Pancreas (tissue), 10 donors: ENCODE measurements around the gene SDCBP2. TPM values are rescaled to one million over a fixed set of nuclear protein-coding genes. Genes with fewer than 3 reads are reported as not detected.
A peak's percentile ranks its signal among the peaks of the same experiment; 100 is the strongest.

ENCODE experiments used
- ATAC-seq, 4 donors: fragments of 200-7000 bp; cut with Tn5 transposase; one replicate each; pipeline versions ENCODE4 v1.8.0 to v1.9.1; 2020; ENCODE audit warnings: mild to moderate bottlenecking in 4 of 4, moderate library complexity in 4 of 4
- DNase-seq, 6 donors: peaks; one replicate each; pipeline ENCODE4 v3.0.0-alpha.2; 2020
- FAIRE-seq: peaks from 2 replicates; lab custom pipeline; 2012; peaks lifted over from hg19 to GRCh38; lab: Jason Lieb, UNC
- H3K27ac ChIP-seq, 4 donors: fragments of 200-600 bp; sonication (generic); 1 replicate in 3 of 4; 2 replicates in 1 of 4; pipeline versions ENCODE4 v1.5.0 to v1.8.0; 2020
- H3K27me3 ChIP-seq, 4 donors: fragments of 200-600 bp; one replicate each; pipeline ENCODE4 v1.8.0; 2021
- H3K36me3 ChIP-seq, 3 donors: fragments of 200-600 bp; sonication (generic) in 1 of 3; one replicate each; pipeline versions ENCODE4 v1.5.0 to v1.8.0; 2020 to 2021
- H3K4me1 ChIP-seq, 3 donors: fragments of 200-600 bp; one replicate each; pipeline ENCODE4 v1.8.0; 2021
- H3K4me3 ChIP-seq, 4 donors: fragments of 200-600 bp; sonication (generic) in 2 of 4; one replicate each; pipeline versions ENCODE4 v1.5.0 to v1.8.0; 2020 to 2021
- H3K9me3 ChIP-seq, 4 donors: fragments of 200-600 bp; one replicate each; pipeline ENCODE4 v1.8.0; 2021
- WGBS, 2 donors: extraction: QIAGEN DNeasy Blood & Tissue Kit; methylation state at CpG; one replicate each; pipeline ENCODE4 v1.1.7; 2013; 5-methylcytosine and 5-hydroxymethylcytosine counted together
- intact Hi-C, 3 donors: fragments of 100-400 bp; cut with DNase I; formaldehyde crosslinking; loops; one replicate each; pipeline versions ENCODE4 v1.11.1 to v1.14.2; 2022
- polyA plus RNA-seq, 2 donors: library from polyadenylated mRNA; stranded (reverse); fragments of 200-250 nt; gene quantifications; one replicate each; pipeline ENCODE4 v1.2.3, GENCODE V29; 2013
- total RNA-seq, 6 donors: library from RNA; stranded (reverse); fragmentation: NEBNext Ultra II Directional in 4 of 6; extraction: Animal tissue kit (Norgen Biotek cat#: 25700) in 4 of 6; gene quantifications; one replicate each; pipeline versions ENCODE4 v1.2.1 to v1.2.4, GENCODE V29; 2021 to 2023
- TF ChIP-seq, protein P1 (sequence below), 4 donors: fragments of 200-600 bp; sonication (generic) in 3 of 4; IDR thresholded peaks; one replicate each; pipeline versions ENCODE4 v1.5.0 to v1.8.0; 2021; ENCODE audit warnings: antibody characterized with exemption in 4 of 4
- donor health status: healthy with polysubstance abuse.
- donor health status: DM: no; HTN: no; CAD: no; lungs with moderate emphysema.
- donor health status: DM: no; HTN: no; CAD: no.
- donor health status: control.
- donor health status: control.
- donor health status: Bipolar disorder and iron deficiency.
- donor health status: DM: yes; HTN: yes; CAD: no.
- donor health status: DM: no; HTN: no; CAD: no.
- donor health status: DM: no; HTN: no; CAD: no.
- donor health status: DM: yes; HTN: yes; CAD: no.

The SDCBP2 gene, protein sequence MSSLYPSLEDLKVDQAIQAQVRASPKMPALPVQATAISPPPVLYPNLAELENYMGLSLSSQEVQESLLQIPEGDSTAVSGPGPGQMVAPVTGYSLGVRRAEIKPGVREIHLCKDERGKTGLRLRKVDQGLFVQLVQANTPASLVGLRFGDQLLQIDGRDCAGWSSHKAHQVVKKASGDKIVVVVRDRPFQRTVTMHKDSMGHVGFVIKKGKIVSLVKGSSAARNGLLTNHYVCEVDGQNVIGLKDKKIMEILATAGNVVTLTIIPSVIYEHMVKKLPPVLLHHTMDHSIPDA
- total RNA-seq (10 to 100 TPM in 3 of 6 donors, 1 to 10 TPM in 3; 4.7 to 14.8 (median 9.3) TPM), polyA plus RNA-seq (10 to 100 TPM; 13.8 to 23.8 TPM)

DNA sequence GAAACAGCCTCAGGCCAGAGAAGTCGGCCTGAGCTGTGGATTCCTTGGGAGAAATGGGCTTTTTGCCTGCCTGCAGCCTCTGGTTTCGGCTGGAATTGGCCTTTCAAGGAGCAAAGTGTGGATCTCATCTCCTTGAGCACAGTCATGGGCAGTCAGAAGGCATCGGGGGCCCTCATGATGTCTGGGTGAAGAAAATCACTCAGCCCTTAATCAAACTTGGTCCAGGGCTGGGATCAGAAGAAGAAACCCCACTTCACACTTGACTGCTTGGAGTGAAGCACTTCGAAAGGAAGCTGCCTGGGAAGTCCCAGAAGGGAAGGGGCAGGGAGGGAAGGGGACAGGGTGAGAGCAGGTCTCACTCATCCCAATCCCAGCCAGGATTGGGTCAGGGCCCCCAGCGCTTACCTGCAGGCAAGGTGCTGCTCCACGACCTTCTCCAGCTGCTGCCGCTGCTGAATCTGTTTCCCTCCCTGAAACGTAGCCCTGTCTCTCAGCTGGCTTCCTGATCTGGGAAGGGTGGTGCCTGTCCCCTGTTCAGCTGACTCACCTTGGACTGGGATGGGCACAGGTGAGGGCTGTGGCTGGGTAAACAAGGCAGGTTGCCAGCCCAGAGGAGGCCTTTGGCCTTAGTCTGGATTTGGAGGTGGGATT, at the start of gene SDCBP2:
Gene SDCBP2 (minus strand): TSS at position 460 of the 651 bp plus-strand sequence. CDS start 8,723 bp downstream, outside the sequence.
- Histone ChIP-seq H3K36me3 (no peaks in the 10 kb centered on the region), H3K4me1 (peaks cover 30 to 42% (median 42%) of the 10 kb centered on the region in 3 donors), H3K27me3 (no peaks in the 10 kb centered on the region), H3K4me3 (peak within 1 kb of the TSS in 2 of 4 donors; percentile 28 to 30), H3K27ac (peak within 1 kb of the TSS; percentile 58 to 97 (median 90)), H3K9me3 (no peaks in the 10 kb centered on the region)
- WGBS, 2 donors = 27 to 34% methylated on average over 8 of the region's 8 CpGs
- intact Hi-C loops = no loop called here
- ATAC-seq (peak; percentile 76 to 78 (median 77)), FAIRE-seq (no peak), DNase-seq (peak; percentile 78 to 93 (median 92))
- TF ChIP-seq, protein P1, sequence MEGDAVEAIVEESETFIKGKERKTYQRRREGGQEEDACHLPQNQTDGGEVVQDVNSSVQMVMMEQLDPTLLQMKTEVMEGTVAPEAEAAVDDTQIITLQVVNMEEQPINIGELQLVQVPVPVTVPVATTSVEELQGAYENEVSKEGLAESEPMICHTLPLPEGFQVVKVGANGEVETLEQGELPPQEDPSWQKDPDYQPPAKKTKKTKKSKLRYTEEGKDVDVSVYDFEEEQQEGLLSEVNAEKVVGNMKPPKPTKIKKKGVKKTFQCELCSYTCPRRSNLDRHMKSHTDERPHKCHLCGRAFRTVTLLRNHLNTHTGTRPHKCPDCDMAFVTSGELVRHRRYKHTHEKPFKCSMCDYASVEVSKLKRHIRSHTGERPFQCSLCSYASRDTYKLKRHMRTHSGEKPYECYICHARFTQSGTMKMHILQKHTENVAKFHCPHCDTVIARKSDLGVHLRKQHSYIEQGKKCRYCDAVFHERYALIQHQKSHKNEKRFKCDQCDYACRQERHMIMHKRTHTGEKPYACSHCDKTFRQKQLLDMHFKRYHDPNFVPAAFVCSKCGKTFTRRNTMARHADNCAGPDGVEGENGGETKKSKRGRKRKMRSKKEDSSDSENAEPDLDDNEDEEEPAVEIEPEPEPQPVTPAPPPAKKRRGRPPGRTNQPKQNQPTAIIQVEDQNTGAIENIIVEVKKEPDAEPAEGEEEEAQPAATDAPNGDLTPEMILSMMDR (IDR thresholded peaks at IDR 0.05) = no peak

DNA sequence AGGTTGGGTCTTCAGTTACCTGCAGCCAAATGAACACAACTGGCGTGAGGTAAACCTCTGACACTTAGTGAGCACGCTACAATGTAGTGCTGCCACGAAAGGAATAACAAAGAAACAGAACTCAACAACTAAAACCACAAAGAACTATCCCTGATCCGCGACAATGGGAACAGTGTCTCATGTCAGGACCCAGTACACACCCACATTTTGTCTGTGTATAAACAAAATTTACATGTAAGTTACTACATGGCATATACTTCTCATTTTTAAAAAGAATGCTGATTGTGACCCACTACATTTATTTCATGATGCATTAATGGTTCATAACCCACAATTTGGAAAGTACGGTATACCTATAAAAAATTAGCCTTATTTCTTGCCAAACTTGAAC, 49.8 kb upstream of the SDCBP2 start:
- H3K9me3 ChIP-seq = no peaks in the 10 kb centered on the region
- no peak overlapping the region for H3K4me3 ChIP-seq
- TF ChIP-seq, protein P1 (IDR thresholded peaks at IDR 0.05) = no peak
- intact Hi-C loops = no loop called here
- 87% methylated on average over 6 of the region's 6 CpGs for WGBS, 2 donors
- ATAC-seq = no peak
- DNase-seq = no peak
- no peak overlapping the region for H3K27ac ChIP-seq
- H3K36me3 ChIP-seq = no peaks in the 10 kb centered on the region
- H3K4me1 ChIP-seq = peaks cover 14 to 36% (median 35%) of the 10 kb centered on the region in 3 donors
- H3K27me3 ChIP-seq = no peaks in the 10 kb centered on the region
- FAIRE-seq = no peak

DNA sequence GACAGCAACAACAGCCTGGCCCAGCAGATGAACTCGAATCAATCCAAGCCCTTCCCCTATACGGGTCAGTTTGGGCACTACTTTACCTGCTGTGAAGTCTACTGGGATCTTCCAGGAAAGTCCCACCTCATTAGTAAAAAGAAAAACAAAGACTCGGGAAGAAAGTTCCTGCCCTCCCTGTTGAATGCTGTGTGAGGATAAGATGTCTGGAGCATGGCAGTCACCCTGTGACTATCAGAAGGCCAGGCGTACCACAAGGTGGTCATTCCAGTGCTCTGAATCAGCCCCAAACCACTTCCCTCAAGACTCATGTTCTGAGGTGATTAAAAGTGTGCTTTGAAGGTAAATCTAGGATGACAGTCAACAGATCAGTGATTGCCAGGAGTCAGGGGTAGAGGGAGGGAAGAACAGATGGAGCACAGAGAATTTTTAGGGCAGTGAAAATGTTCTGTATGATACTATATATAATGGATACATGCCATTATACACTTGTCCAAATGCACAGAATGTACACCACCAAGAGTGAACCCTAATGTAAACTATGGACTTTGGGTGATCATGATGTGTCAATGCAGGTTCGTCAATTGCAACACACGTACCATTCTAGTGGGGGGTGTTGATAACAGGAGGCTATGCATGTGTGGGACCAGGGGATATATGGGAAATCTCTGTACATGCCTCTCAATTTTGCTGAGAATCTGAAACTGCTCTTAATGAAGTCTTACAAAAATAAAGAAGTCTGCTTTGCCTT, 49.2 kb upstream of the SDCBP2 start:
- H3K36me3 ChIP-seq = no peaks in the 10 kb centered on the region
- WGBS, 2 donors = 65 to 72% methylated on average over 6 of the region's 6 CpGs
- no peak for DNase-seq
- peaks cover 8 to 31% (median 31%) of the 10 kb centered on the region in 3 donors for H3K4me1 ChIP-seq
- H3K4me3 ChIP-seq = no peak overlapping the region
- TF ChIP-seq, protein P1 (IDR thresholded peaks at IDR 0.05) = no peak
- ATAC-seq = no peak
- intact Hi-C loops = no loop called here
- FAIRE-seq = no peak
- H3K27me3 ChIP-seq = no peaks in the 10 kb centered on the region
- no peaks in the 10 kb centered on the region for H3K9me3 ChIP-seq
- H3K27ac ChIP-seq = no peak overlapping the region

DNA sequence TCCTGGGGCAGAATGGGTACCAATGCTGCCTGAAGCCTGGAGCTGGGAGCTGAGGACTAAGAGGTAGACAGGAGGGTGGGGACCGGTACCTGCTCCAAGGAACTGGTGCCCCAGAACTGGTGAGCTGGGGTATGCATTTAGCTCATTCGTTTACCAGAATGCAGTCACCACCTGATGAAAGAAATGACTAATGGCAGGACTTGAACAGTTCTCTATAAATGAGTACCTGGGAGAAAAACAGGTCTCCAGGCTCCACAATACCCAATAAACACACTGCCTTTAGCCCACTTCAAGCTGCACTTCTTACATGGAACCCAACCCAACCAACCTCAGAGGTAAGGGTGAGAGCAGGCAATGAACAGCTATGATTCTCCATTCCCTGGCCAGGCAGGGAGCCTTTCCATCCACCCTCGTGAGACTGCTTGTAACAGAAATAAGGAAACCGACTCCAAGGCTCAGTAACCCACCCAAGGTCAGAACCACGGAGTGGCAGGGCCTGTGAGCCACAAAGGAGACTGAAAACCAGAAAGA, 48.5 kb upstream of the SDCBP2 start:
- Histone ChIP-seq H3K27ac (no peak overlapping the region), H3K4me1 (peaks cover 8 to 23% (median 23%) of the 10 kb centered on the region in 3 donors), H3K9me3 (no peaks in the 10 kb centered on the region), H3K4me3 (no peak overlapping the region), H3K36me3 (no peaks in the 10 kb centered on the region), H3K27me3 (no peaks in the 10 kb centered on the region)
- intact Hi-C loops = no loop called here
- DNase-seq = no peak
- TF ChIP-seq, protein P1 (IDR thresholded peaks at IDR 0.05) = no peak
- WGBS, 2 donors = 63 to 70% methylated on average over 5 of the region's 5 CpGs
- no peak for FAIRE-seq
- no peak for ATAC-seq
